ENCODE measurements around the gene HOXB2. TPM values are rescaled to one million over a fixed set of nuclear protein-coding genes. Genes with fewer than 3 reads are reported as not detected.

The HOXB2 gene
- total and polyA plus RNA-seq, 2 donors (not counting 1 experiment from before 2014, with no cell fraction given): 12.2 to 12.3 TPM

GRCh38 chr17:48500435-48501426 lies 44.2 kb downstream of the HOXB2 start:
- no peak overlapping the region for H2AFZ ChIP-seq (ENCODE audit: low read length)
- no peaks in the 10 kb centered on the region for H3K9me3 ChIP-seq (ENCODE audit: control insufficient read depth, insufficient read depth, low read depth, low read length)
- H3K4me2 ChIP-seq (ENCODE audit: extremely low read depth, insufficient read depth, low read length): no peak overlapping the region
- peaks cover 5% of the 10 kb centered on the region for H3K4me1 ChIP-seq (ENCODE audit: control insufficient read depth, extremely low read depth, insufficient read depth, low read length)
- H3K36me3 ChIP-seq (ENCODE audit: control insufficient read depth, insufficient read depth, low read length): no peaks in the 10 kb centered on the region
- no peak overlapping the region for H3K27ac ChIP-seq (ENCODE audit: insufficient read depth, low read length)
- H3K4me3 ChIP-seq (replicated peaks in 1 of 4; ENCODE audit: control extremely low read depth in 1 of 4, insufficient read depth in 1 of 4, low read depth in 3 of 4, low read length in 4 of 4): no peak overlapping the region
- no peaks in the 10 kb centered on the region for H3K79me2 ChIP-seq (ENCODE audit: control insufficient read depth, insufficient read depth, low read length)
- DNase-seq (ENCODE audit: low read depth in 2 of 2): peak; percentile 59 to 61
- no peaks in the 10 kb centered on the region for H4K20me1 ChIP-seq (ENCODE audit: control insufficient read depth, extremely low read depth, insufficient read depth, low read length)
- H3K9ac ChIP-seq (ENCODE audit: insufficient read depth, low read length): no peak overlapping the region
- no peak for TF ChIP-seq EZH2 (IDR thresholded peaks at IDR 0.05; ENCODE audit: low read length, missing control alignments)
- TF ChIP-seq, protein P1, sequence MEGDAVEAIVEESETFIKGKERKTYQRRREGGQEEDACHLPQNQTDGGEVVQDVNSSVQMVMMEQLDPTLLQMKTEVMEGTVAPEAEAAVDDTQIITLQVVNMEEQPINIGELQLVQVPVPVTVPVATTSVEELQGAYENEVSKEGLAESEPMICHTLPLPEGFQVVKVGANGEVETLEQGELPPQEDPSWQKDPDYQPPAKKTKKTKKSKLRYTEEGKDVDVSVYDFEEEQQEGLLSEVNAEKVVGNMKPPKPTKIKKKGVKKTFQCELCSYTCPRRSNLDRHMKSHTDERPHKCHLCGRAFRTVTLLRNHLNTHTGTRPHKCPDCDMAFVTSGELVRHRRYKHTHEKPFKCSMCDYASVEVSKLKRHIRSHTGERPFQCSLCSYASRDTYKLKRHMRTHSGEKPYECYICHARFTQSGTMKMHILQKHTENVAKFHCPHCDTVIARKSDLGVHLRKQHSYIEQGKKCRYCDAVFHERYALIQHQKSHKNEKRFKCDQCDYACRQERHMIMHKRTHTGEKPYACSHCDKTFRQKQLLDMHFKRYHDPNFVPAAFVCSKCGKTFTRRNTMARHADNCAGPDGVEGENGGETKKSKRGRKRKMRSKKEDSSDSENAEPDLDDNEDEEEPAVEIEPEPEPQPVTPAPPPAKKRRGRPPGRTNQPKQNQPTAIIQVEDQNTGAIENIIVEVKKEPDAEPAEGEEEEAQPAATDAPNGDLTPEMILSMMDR (conservative IDR thresholded peaks at IDR 0.05 in 1 of 2, IDR thresholded peaks at IDR 0.05 in 1 of 2; ENCODE audit: low read depth in 1 of 2, low read length in 2 of 2): peak in 1 of 2 donors; percentile 18
- no peaks in the 10 kb centered on the region for H3K27me3 ChIP-seq (ENCODE audit: control insufficient read depth, insufficient read depth, low read length)

DNA sequence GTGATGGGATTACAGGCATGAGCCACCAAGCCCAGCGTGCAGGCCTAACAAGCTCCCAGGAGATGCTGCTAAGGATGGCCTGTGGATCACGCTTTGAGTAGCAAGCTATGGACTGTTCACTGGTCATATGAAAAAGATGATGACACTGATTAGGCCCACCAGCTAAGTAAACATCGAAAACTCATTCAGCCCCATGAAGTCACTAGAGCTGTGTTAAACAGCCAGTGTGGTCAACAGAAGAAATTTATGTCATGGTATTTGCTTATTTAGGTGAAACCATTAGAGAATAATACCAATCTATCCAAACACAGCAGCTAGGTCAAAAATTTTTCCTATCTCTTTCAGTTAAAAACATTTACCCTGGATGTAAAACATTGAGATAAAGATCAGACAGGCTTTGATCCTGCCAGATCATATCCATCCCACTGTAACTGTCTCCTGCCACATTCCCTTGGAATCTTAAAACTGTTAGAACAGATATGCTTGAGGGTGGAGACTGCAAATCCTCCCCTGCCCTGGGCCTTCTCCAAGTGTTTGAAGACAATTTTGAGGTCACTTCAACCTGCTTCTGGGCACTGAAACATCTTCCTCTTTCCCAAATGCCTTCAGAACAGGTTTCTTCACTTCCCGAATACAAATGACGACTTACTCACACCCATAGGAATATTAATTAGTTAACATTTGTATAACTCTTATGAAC lies 45.0 kb downstream of the HOXB2 start:
- Histone ChIP-seq H3K79me2 (ENCODE audit: control insufficient read depth, insufficient read depth, low read length) (no peaks in the 10 kb centered on the region), H3K9me3 (ENCODE audit: control insufficient read depth, insufficient read depth, low read depth, low read length) (no peaks in the 10 kb centered on the region), H2AFZ (ENCODE audit: low read length) (no peak overlapping the region), H3K27me3 (ENCODE audit: control insufficient read depth, insufficient read depth, low read length) (no peaks in the 10 kb centered on the region), H3K4me3 (replicated peaks in 1 of 4; ENCODE audit: control extremely low read depth in 1 of 4, insufficient read depth in 1 of 4, low read depth in 3 of 4, low read length in 4 of 4) (no peak overlapping the region), H3K4me1 (ENCODE audit: control insufficient read depth, extremely low read depth, insufficient read depth, low read length) (peaks cover 5% of the 10 kb centered on the region), H3K9ac (ENCODE audit: insufficient read depth, low read length) (no peak overlapping the region), H4K20me1 (ENCODE audit: control insufficient read depth, extremely low read depth, insufficient read depth, low read length) (no peaks in the 10 kb centered on the region), H3K27ac (ENCODE audit: insufficient read depth, low read length) (no peak overlapping the region), H3K4me2 (ENCODE audit: extremely low read depth, insufficient read depth, low read length) (no peak overlapping the region), H3K36me3 (ENCODE audit: control insufficient read depth, insufficient read depth, low read length) (no peaks in the 10 kb centered on the region)
- DNase-seq (ENCODE audit: low read depth in 2 of 2): no peak
- no peak for TF ChIP-seq EZH2 (IDR thresholded peaks at IDR 0.05; ENCODE audit: low read length, missing control alignments)
- TF ChIP-seq, protein P1 (conservative IDR thresholded peaks at IDR 0.05 in 1 of 2, IDR thresholded peaks at IDR 0.05 in 1 of 2; ENCODE audit: low read depth in 1 of 2, low read length in 2 of 2): no peak

DNA sequence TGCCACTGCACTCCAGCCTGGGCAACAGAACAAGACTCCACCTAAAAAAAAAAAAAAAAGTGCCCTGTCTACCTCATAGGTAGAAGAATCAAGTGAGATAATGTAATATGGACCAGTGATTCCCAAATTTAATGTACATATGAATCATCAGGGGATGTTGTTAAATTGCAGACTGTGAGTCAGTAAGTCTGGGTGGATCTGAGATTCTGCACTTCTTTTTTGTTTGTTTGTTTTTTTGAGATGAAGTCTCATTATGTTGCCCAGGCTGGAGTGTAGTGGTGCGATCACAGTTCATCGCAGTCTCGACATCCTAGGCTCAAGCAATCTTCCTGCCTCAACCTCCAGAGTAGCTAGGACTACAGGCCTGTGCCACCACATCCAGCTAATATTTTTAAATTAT lies 45.7 kb downstream of the HOXB2 start:
- Histone ChIP-seq H3K36me3 (ENCODE audit: control insufficient read depth, insufficient read depth, low read length) (no peaks in the 10 kb centered on the region), H3K4me2 (ENCODE audit: extremely low read depth, insufficient read depth, low read length) (no peak overlapping the region), H3K27ac (ENCODE audit: insufficient read depth, low read length) (no peak overlapping the region), H3K4me1 (ENCODE audit: control insufficient read depth, extremely low read depth, insufficient read depth, low read length) (peaks cover 6% of the 10 kb centered on the region), H3K4me3 (replicated peaks in 1 of 4; ENCODE audit: control extremely low read depth in 1 of 4, insufficient read depth in 1 of 4, low read depth in 3 of 4, low read length in 4 of 4) (no peak overlapping the region), H3K79me2 (ENCODE audit: control insufficient read depth, insufficient read depth, low read length) (no peaks in the 10 kb centered on the region), H3K9ac (ENCODE audit: insufficient read depth, low read length) (no peak overlapping the region), H2AFZ (ENCODE audit: low read length) (no peak overlapping the region), H3K9me3 (ENCODE audit: control insufficient read depth, insufficient read depth, low read depth, low read length) (no peaks in the 10 kb centered on the region), H3K27me3 (ENCODE audit: control insufficient read depth, insufficient read depth, low read length) (no peaks in the 10 kb centered on the region), H4K20me1 (ENCODE audit: control insufficient read depth, extremely low read depth, insufficient read depth, low read length) (no peaks in the 10 kb centered on the region)
- no peak for TF ChIP-seq EZH2 (IDR thresholded peaks at IDR 0.05; ENCODE audit: low read length, missing control alignments)
- TF ChIP-seq, protein P1 (conservative IDR thresholded peaks at IDR 0.05 in 1 of 2, IDR thresholded peaks at IDR 0.05 in 1 of 2; ENCODE audit: low read depth in 1 of 2, low read length in 2 of 2): no peak
- DNase-seq (ENCODE audit: low read depth in 2 of 2): peak; percentile 49 to 51
